Activated CD8-positive, alpha-beta T cell treated with anti-CD3 and anti-CD28 coated beads for 36 hours (primary cell): ENCODE measurements around the gene SOAT1. TPM values are rescaled to one million over a fixed set of nuclear protein-coding genes. Genes with fewer than 3 reads are reported as not detected.

Source experiments
- ATAC-seq: fragments of 200-7000 bp; cut with Tn5 transposase; one replicate; pipeline ENCODE4 v1.10.0; 2021; ENCODE audit warnings: mild to moderate bottlenecking, moderate library complexity
- CTCF ChIA-PET: fragments of 350-600 bp; sonication (Branson Sonifier 250); formaldehyde crosslinking; loops from one replicate; lab custom pipeline; 2021; ENCODE audit warnings: antibody characterized with exemption; lab: Charles Lee
- POLR2A ChIA-PET: fragments of 350-600 bp; sonication (Branson Sonifier 250); formaldehyde crosslinking; loops from one replicate; lab custom pipeline; 2021; ENCODE audit warnings: antibody characterized with exemption; lab: Charles Lee
- DNase-seq: peaks from one replicate; pipeline ENCODE4 v3.0.0-alpha.2; 2020
- H3K27ac Mint-ChIP-seq: one replicate; pipeline ENCODE4 v1.8.0; 2021; ENCODE audit warnings: mild to moderate bottlenecking, mixed read lengths
- H3K27me3 Mint-ChIP-seq: one replicate; pipeline ENCODE4 v1.8.0; 2021; ENCODE audit warnings: mixed read lengths
- H3K36me3 Mint-ChIP-seq: one replicate; pipeline ENCODE4 v1.8.0; 2021; ENCODE audit warnings: low read depth, mixed read lengths
- H3K4me1 Mint-ChIP-seq: one replicate; pipeline ENCODE4 v1.8.0; 2021; ENCODE audit warnings: low read depth, mixed read lengths
- H3K4me3 Mint-ChIP-seq: one replicate; pipeline ENCODE4 v1.8.0; 2021; ENCODE audit warnings: mild to moderate bottlenecking, moderate library complexity, mixed read lengths
- H3K9me3 Mint-ChIP-seq: one replicate; pipeline ENCODE4 v1.8.0; 2021; ENCODE audit warnings: mixed read lengths
- CTCF ChIP-seq: fragments of 200-600 bp; IDR thresholded peaks from one replicate; pipeline ENCODE4 v1.8.0; 2022; ENCODE audit warnings: antibody characterized with exemption, mild to moderate bottlenecking
- intact Hi-C: fragments of 100-400 bp; cut with micrococcal nuclease; formaldehyde crosslinking; loops from one replicate; pipeline ENCODE4 v1.10.0; 2022
- total RNA-seq, 2 experiments: library from RNA; stranded (reverse); gene quantifications; one replicate each; pipeline ENCODE4 v1.2.3, GENCODE V29; 2021

SOAT1 gene
- total RNA-seq, 2 experiments from 2014 or later: 58.0 to 58.7 TPM

- ChIA-PET POLR2A (no interaction called here), CTCF (interaction anchor here (0.9 to 1.2 kb wide), 3 partner anchors 9 to 176 kb away, joined by 3 to 4 read pairs (median 3); no protein-coding TSS in a partner anchor)
- ATAC-seq (no peak), DNase-seq (no peak)
- no peaks in the 10 kb centered on the region for H3K27me3 Mint-ChIP-seq
- intact Hi-C loops: loop anchor here (5.0 kb wide), 2 partner anchors 71 to 169 kb away; partner anchors contain the start of gene AXDND1
- peak overlapping the region; percentile 73 for H3K27ac Mint-ChIP-seq
- no peaks in the 10 kb centered on the region for H3K9me3 Mint-ChIP-seq
- peaks cover 58% of the 10 kb centered on the region for H3K4me1 Mint-ChIP-seq
- peaks cover 39% of the 10 kb centered on the region for H3K36me3 Mint-ChIP-seq
- peak overlapping the region; percentile 48 for H3K4me3 Mint-ChIP-seq
- TF ChIP-seq CTCF: no peak
Observed at GRCh38 chr1:179296356-179297104, 2.9 kb downstream of the SOAT1 start.

- POLR2A ChIA-PET: no interaction called here
- peaks cover 63% of the 10 kb centered on the region for H3K4me1 Mint-ChIP-seq
- H3K4me3 Mint-ChIP-seq: peak overlapping the region; percentile 35
- peak overlapping the region; percentile 73 for H3K27ac Mint-ChIP-seq
- peaks cover 39% of the 10 kb centered on the region for H3K36me3 Mint-ChIP-seq
- TF ChIP-seq CTCF: no peak
- H3K27me3 Mint-ChIP-seq: no peaks in the 10 kb centered on the region
- ATAC-seq: no peak
- DNase-seq: no peak
- CTCF ChIA-PET: interaction anchor here (0.8 to 1.2 kb wide), 4 partner anchors 9 to 176 kb away, joined by 3 to 4 read pairs (median 4); no protein-coding TSS in a partner anchor
- intact Hi-C loops: loop anchor here (5.0 kb wide), 2 partner anchors 70 to 170 kb away; partner anchors contain the start of gene AXDND1
- no peaks in the 10 kb centered on the region for H3K9me3 Mint-ChIP-seq
Observed at GRCh38 chr1:179297105-179297378, 3.4 kb downstream of the SOAT1 start.

- DNase-seq (peak; percentile 79), ATAC-seq (peak; percentile 86)
- peak overlapping the region; percentile 88 for H3K27ac Mint-ChIP-seq
- no peaks in the 10 kb centered on the region for H3K9me3 Mint-ChIP-seq
- TF ChIP-seq CTCF: no peak
- POLR2A ChIA-PET: no interaction called here
- peaks cover 62% of the 10 kb centered on the region for H3K4me1 Mint-ChIP-seq
- CTCF ChIA-PET: no interaction called here
- H3K27me3 Mint-ChIP-seq: no peaks in the 10 kb centered on the region
- H3K36me3 Mint-ChIP-seq: peaks cover 55% of the 10 kb centered on the region
- intact Hi-C loops: loop anchor here (5.0 kb wide), 2 partner anchors 68 to 172 kb away; partner anchors contain the start of gene AXDND1
- peak overlapping the region; percentile 14 for H3K4me3 Mint-ChIP-seq
Observed at GRCh38 chr1:179298952-179299351, 5.4 kb downstream of the SOAT1 start.

- peaks cover 60% of the 10 kb centered on the region for H3K36me3 Mint-ChIP-seq
Observed at GRCh38 chr1:179300112-179300511, 6.5 kb downstream of the SOAT1 start.

More at GRCh38 chr1:179300112-179300511, 6.5 kb downstream of the SOAT1 start:
- H3K4me1 Mint-ChIP-seq: peaks cover 63% of the 10 kb centered on the region
- no peaks in the 10 kb centered on the region for H3K27me3 Mint-ChIP-seq
- no peak for ATAC-seq
- H3K27ac Mint-ChIP-seq: peak overlapping the region; percentile 79
- DNase-seq: no peak
- peak overlapping the region; percentile 39 for H3K4me3 Mint-ChIP-seq
- TF ChIP-seq CTCF: no peak
- ChIA-PET POLR2A (no interaction called here), CTCF (interaction anchor here (0.6 kb wide), 1 partner anchor 199 kb away, joined by 4 read pairs; no protein-coding TSS in a partner anchor)
- no peaks in the 10 kb centered on the region for H3K9me3 Mint-ChIP-seq
- intact Hi-C loops: no loop called here
